ENCODE measurements around the gene CLTA. TPM values are rescaled to one million over a fixed set of nuclear protein-coding genes. Genes with fewer than 3 reads are reported as not detected.

CLTA gene
- total and polyA plus RNA-seq, 2 of the 8 experiments (the other 6 are each of a cell fraction or from before 2014, with no cell fraction given), result 137 to 236 TPM

DNA sequence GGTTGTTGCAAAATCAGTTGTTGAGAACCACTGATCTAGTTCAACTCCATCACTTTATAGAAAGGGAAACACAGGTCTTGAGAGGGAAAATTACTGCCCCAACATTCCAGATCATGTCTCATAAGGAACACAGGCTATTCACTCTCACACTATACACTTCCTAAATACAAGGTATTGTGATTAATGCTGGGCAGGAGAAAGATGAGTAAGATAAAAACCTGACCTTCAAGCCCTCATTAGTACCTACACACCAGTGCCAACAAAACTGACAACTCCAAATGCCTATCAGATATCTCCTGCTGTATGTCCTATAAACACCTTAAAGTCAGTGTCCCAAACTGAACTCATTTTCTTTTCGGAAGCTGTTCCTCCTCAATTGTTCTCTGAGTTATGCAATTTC, 59.4 kb downstream of the CLTA start (continued):
- TF ChIP-seq, protein P1, sequence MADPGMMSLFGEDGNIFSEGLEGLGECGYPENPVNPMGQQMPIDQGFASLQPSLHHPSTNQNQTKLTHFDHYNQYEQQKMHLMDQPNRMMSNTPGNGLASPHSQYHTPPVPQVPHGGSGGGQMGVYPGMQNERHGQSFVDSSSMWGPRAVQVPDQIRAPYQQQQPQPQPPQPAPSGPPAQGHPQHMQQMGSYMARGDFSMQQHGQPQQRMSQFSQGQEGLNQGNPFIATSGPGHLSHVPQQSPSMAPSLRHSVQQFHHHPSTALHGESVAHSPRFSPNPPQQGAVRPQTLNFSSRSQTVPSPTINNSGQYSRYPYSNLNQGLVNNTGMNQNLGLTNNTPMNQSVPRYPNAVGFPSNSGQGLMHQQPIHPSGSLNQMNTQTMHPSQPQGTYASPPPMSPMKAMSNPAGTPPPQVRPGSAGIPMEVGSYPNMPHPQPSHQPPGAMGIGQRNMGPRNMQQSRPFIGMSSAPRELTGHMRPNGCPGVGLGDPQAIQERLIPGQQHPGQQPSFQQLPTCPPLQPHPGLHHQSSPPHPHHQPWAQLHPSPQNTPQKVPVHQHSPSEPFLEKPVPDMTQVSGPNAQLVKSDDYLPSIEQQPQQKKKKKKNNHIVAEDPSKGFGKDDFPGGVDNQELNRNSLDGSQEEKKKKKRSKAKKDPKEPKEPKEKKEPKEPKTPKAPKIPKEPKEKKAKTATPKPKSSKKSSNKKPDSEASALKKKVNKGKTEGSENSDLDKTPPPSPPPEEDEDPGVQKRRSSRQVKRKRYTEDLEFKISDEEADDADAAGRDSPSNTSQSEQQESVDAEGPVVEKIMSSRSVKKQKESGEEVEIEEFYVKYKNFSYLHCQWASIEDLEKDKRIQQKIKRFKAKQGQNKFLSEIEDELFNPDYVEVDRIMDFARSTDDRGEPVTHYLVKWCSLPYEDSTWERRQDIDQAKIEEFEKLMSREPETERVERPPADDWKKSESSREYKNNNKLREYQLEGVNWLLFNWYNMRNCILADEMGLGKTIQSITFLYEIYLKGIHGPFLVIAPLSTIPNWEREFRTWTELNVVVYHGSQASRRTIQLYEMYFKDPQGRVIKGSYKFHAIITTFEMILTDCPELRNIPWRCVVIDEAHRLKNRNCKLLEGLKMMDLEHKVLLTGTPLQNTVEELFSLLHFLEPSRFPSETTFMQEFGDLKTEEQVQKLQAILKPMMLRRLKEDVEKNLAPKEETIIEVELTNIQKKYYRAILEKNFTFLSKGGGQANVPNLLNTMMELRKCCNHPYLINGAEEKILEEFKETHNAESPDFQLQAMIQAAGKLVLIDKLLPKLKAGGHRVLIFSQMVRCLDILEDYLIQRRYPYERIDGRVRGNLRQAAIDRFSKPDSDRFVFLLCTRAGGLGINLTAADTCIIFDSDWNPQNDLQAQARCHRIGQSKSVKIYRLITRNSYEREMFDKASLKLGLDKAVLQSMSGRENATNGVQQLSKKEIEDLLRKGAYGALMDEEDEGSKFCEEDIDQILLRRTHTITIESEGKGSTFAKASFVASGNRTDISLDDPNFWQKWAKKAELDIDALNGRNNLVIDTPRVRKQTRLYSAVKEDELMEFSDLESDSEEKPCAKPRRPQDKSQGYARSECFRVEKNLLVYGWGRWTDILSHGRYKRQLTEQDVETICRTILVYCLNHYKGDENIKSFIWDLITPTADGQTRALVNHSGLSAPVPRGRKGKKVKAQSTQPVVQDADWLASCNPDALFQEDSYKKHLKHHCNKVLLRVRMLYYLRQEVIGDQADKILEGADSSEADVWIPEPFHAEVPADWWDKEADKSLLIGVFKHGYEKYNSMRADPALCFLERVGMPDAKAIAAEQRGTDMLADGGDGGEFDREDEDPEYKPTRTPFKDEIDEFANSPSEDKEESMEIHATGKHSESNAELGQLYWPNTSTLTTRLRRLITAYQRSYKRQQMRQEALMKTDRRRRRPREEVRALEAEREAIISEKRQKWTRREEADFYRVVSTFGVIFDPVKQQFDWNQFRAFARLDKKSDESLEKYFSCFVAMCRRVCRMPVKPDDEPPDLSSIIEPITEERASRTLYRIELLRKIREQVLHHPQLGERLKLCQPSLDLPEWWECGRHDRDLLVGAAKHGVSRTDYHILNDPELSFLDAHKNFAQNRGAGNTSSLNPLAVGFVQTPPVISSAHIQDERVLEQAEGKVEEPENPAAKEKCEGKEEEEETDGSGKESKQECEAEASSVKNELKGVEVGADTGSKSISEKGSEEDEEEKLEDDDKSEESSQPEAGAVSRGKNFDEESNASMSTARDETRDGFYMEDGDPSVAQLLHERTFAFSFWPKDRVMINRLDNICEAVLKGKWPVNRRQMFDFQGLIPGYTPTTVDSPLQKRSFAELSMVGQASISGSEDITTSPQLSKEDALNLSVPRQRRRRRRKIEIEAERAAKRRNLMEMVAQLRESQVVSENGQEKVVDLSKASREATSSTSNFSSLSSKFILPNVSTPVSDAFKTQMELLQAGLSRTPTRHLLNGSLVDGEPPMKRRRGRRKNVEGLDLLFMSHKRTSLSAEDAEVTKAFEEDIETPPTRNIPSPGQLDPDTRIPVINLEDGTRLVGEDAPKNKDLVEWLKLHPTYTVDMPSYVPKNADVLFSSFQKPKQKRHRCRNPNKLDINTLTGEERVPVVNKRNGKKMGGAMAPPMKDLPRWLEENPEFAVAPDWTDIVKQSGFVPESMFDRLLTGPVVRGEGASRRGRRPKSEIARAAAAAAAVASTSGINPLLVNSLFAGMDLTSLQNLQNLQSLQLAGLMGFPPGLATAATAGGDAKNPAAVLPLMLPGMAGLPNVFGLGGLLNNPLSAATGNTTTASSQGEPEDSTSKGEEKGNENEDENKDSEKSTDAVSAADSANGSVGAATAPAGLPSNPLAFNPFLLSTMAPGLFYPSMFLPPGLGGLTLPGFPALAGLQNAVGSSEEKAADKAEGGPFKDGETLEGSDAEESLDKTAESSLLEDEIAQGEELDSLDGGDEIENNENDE (IDR thresholded peaks at IDR 0.05; ENCODE audit: insufficient replicate concordance, low read length), result no peak
- TF ChIP-seq SP2 (IDR thresholded peaks at IDR 0.05; ENCODE audit: low read length) (no peak), YY1 (IDR thresholded peaks at IDR 0.05; ENCODE audit: low read depth, low read length) (no peak), KDM5A (IDR thresholded peaks at IDR 0.05; ENCODE audit: low read length) (no peak), TCF12 (IDR thresholded peaks at IDR 0.05; ENCODE audit: low read depth, low read length) (no peak), FOSL1 (IDR thresholded peaks at IDR 0.05; ENCODE audit: insufficient read depth, low read depth, low read length) (no peak), CHD1 (IDR thresholded peaks at IDR 0.05; ENCODE audit: low read depth, low read length) (no peak), SP4 (IDR thresholded peaks at IDR 0.05; ENCODE audit: low read length) (no peak), TEAD4 (IDR thresholded peaks at IDR 0.05; ENCODE audit: low read depth, low read length) (no peak), HDAC2 (IDR thresholded peaks at IDR 0.05; ENCODE audit: borderline replicate concordance in 1 of 2, low read depth in 2 of 2, low read length in 2 of 2) (no peak), SIX5 (IDR thresholded peaks at IDR 0.05; ENCODE audit: low read depth, low read length) (no peak)
- TF ChIP-seq, protein P2, sequence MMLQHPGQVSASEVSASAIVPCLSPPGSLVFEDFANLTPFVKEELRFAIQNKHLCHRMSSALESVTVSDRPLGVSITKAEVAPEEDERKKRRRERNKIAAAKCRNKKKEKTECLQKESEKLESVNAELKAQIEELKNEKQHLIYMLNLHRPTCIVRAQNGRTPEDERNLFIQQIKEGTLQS (IDR thresholded peaks at IDR 0.05; ENCODE audit: insufficient read depth, low read depth, low read length), result no peak

Data from H1 (cell line).